Activated CD4-positive, CD25-positive, alpha-beta regulatory T cell treated with anti-CD3 and anti-CD28 coated beads, Interleukin-2, amount 50 U/mL, for 24 hours (primary cell): ENCODE results near the gene SLC15A2.

Experiments used
- ATAC-seq, 2 donors: fragments of 150-1000 bp; cut with Tn5 transposase; one replicate each; pipeline ENCODE4 v1.10.0; 2021; ENCODE audit warnings: mild to moderate bottlenecking in 1 of 2, moderate library complexity in 1 of 2

The SLC15A2 gene

GRCh38 chr3:121981473-121981872, 87.3 kb downstream of the SLC15A2 start:
- ATAC-seq, result no peak

GRCh38 chr3:121985846-121986245, 91.6 kb downstream of the SLC15A2 start:
- ATAC-seq, result no peak

GRCh38 chr3:121988146-121988545, 93.9 kb downstream of the SLC15A2 start:
- no peak for ATAC-seq

- ATAC-seq, result no peak
Measured at GRCh38 chr3:121989943-121990342, 95.7 kb downstream of the SLC15A2 start.

GRCh38 chr3:121992601-121993560, 98.7 kb downstream of the SLC15A2 start:
- ATAC-seq, result no peak
